Measurements from ENCODE around the gene TAAR6. TPM values are rescaled to one million over a fixed set of nuclear protein-coding genes. Genes with fewer than 3 reads are reported as not detected.

Gene TAAR6
- total RNA-seq, 1 experiment from 2014 or later, result not detected

GRCh38 chr6:132616677-132617076 is 46.6 kb downstream of the TAAR6 start:
- Mint-ChIP-seq H3K36me3 (no peaks in the 10 kb centered on the region), H3K4me1 (no peaks in the 10 kb centered on the region), H3K4me3 (no peak overlapping the region), H3K27ac (no peak overlapping the region), H3K9me3 (no peaks in the 10 kb centered on the region), H3K27me3 (ENCODE audit: low read depth) (no peaks in the 10 kb centered on the region)
- ATAC-seq (no peak), DNase-seq (ENCODE audit: low spot score) (no peak)
- TF ChIP-seq, protein P1, sequence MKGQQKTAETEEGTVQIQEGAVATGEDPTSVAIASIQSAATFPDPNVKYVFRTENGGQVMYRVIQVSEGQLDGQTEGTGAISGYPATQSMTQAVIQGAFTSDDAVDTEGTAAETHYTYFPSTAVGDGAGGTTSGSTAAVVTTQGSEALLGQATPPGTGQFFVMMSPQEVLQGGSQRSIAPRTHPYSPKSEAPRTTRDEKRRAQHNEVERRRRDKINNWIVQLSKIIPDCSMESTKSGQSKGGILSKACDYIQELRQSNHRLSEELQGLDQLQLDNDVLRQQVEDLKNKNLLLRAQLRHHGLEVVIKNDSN (CRISPR knock-in tag; IDR thresholded peaks at IDR 0.05), result no peak
- TF ChIP-seq E2F1 (CRISPR knock-in tag; IDR thresholded peaks at IDR 0.05) (no peak), ZNF423 (CRISPR knock-in tag; IDR thresholded peaks at IDR 0.05) (no peak), RORB (CRISPR knock-in tag; IDR thresholded peaks at IDR 0.05) (no peak), AR (CRISPR knock-in tag; IDR thresholded peaks at IDR 0.05) (no peak)
- TF ChIP-seq, protein P2, sequence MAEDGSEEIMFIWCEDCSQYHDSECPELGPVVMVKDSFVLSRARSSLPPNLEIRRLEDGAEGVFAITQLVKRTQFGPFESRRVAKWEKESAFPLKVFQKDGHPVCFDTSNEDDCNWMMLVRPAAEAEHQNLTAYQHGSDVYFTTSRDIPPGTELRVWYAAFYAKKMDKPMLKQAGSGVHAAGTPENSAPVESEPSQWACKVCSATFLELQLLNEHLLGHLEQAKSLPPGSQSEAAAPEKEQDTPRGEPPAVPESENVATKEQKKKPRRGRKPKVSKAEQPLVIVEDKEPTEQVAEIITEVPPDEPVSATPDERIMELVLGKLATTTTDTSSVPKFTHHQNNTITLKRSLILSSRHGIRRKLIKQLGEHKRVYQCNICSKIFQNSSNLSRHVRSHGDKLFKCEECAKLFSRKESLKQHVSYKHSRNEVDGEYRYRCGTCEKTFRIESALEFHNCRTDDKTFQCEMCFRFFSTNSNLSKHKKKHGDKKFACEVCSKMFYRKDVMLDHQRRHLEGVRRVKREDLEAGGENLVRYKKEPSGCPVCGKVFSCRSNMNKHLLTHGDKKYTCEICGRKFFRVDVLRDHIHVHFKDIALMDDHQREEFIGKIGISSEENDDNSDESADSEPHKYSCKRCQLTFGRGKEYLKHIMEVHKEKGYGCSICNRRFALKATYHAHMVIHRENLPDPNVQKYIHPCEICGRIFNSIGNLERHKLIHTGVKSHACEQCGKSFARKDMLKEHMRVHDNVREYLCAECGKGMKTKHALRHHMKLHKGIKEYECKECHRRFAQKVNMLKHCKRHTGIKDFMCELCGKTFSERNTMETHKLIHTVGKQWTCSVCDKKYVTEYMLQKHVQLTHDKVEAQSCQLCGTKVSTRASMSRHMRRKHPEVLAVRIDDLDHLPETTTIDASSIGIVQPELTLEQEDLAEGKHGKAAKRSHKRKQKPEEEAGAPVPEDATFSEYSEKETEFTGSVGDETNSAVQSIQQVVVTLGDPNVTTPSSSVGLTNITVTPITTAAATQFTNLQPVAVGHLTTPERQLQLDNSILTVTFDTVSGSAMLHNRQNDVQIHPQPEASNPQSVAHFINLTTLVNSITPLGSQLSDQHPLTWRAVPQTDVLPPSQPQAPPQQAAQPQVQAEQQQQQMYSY (CRISPR knock-in tag; IDR thresholded peaks at IDR 0.05), result no peak
- CTCF ChIA-PET, result interaction anchor here (1.0 kb wide), 1 partner anchor 18 kb away, joined by 3 read pairs; no protein-coding TSS in a partner anchor
- POLR2A ChIA-PET, result no interaction called here

Other genes starting within 250 kb of the TAAR6 start
- 1.7 to 2.4 TPM (median 2.3 TPM) in 3 replicates for gene MOXD1, start 168.8 kb upstream of the TAAR6 start, total RNA-seq (2021)
- gene STX7, start 57.2 kb upstream of the TAAR6 start, total RNA-seq (2021), result 25.6 to 30.4 TPM (median 26.5 TPM) in 3 replicates
- not detected in 3 replicates for gene TAAR9, start 32.0 kb upstream of the TAAR6 start, total RNA-seq (2021)
- gene TAAR8, start 17.6 kb upstream of the TAAR6 start, total RNA-seq (2021), result not detected in 3 replicates
- not detected in 3 replicates for gene TAAR5, start 19.4 kb downstream of the TAAR6 start, total RNA-seq (2021)
- gene TAAR2, start 54.0 kb downstream of the TAAR6 start, total RNA-seq (2021), result not detected in 3 replicates
- not detected in 3 replicates for gene TAAR1, start 88.9 kb downstream of the TAAR6 start, total RNA-seq (2021)
- 0.04 to 0.07 TPM in 2 of 3 replicates, not detected in the other for gene VNN1, start 143.7 kb downstream of the TAAR6 start, total RNA-seq (2021)
- 0.16 TPM in 1 of 3 replicates, not detected in the others for gene VNN2, start 187.6 kb downstream of the TAAR6 start, total RNA-seq (2021)
- 21.3 to 24.3 TPM (median 24.1 TPM) in 3 replicates for gene SLC18B1, start 228.3 kb downstream of the TAAR6 start, total RNA-seq (2021)
- gene RPS12, start 244.2 kb downstream of the TAAR6 start, total RNA-seq (2021), result 1,463 to 1,558 TPM (median 1,516 TPM) in 3 replicates

All from WTC11 (cell line).